Transverse colon (tissue), 4 donors: ENCODE results near the gene PRSS36. TPM values are rescaled to one million over a fixed set of nuclear protein-coding genes. Genes with fewer than 3 reads are reported as not detected.
"Not testable (repeated sequence)": the region's sequence is repeated elsewhere in the genome, so short reads cannot be mapped to it uniquely, and the experiment has no call there.

Source experiments
- DNase-seq: peaks from one replicate; pipeline ENCODE4 v3.0.0-alpha.2; 2019
- H3K27ac ChIP-seq, 4 donors: fragments of 200-600 bp; sonication (generic); 2 replicates each; pipeline ENCODE4 v1.5.1; 2016 to 2018; ENCODE audit warnings: inconsistent platforms in 4 of 4
- H3K27me3 ChIP-seq: fragments of 200-600 bp; sonication (generic); 2 replicates; pipeline ENCODE4 v1.5.1; 2017; ENCODE audit warnings: inconsistent platforms
- H3K36me3 ChIP-seq, 4 donors: fragments of 200-600 bp; sonication (generic); 2 replicates each; pipeline ENCODE4 v1.5.1; 2017 to 2019; ENCODE audit warnings: inconsistent platforms in 4 of 4
- H3K4me1 ChIP-seq, 4 donors: fragments of 200-600 bp; sonication (generic); 2 replicates each; pipeline ENCODE4 v1.5.1; 2017 to 2020; ENCODE audit warnings: inconsistent platforms in 4 of 4
- H3K4me3 ChIP-seq, 4 donors: fragments of 200-600 bp; sonication (generic); 1 replicate in 1 of 4; 2 replicates in 3 of 4; pipeline versions ENCODE4 v1.5.1 to v1.6.1; 2017 to 2019; ENCODE audit warnings: inconsistent platforms in 4 of 4
- H3K9me3 ChIP-seq, 2 donors: fragments of 200-600 bp; sonication (generic); 2 replicates each; pipeline ENCODE4 v1.5.1; 2017 to 2019; ENCODE audit warnings: inconsistent platforms in 2 of 2
- EP300 ChIP-seq: sonication (generic); formaldehyde crosslinking; IDR thresholded peaks from one replicate; pipeline ENCODE4 v1.6.1; 2017; ENCODE audit warnings: antibody characterized with exemption, low read depth
- POLR2A ChIP-seq: fragments of 450-650 bp; IDR thresholded peaks from one replicate; pipeline ENCODE4 v1.6.1; 2016; ENCODE audit warnings: antibody characterized with exemption, mild to moderate bottlenecking, moderate library complexity
- POLR2AphosphoS5 ChIP-seq, 3 donors: sonication (generic); formaldehyde crosslinking; IDR thresholded peaks; one replicate each; pipeline ENCODE4 v1.6.1; 2016; ENCODE audit warnings: antibody characterized with exemption in 3 of 3
- WGBS, 2 donors: methylation state at CpG; one replicate each; pipeline ENCODE4 v1.1.5; 2018; ENCODE audit warnings: low coverage in 1 of 2; 5-methylcytosine and 5-hydroxymethylcytosine counted together
- in situ Hi-C, 4 donors: fragments of 200-750 bp; cut with MboI; loops; one replicate each; pipeline versions ENCODE4 v1.15.0 to v1.15.1; 2017; ENCODE audit warnings: low sequenced_read_pairs in 3 of 4, low pct_ligation_motif_present in 1 of 4, low pct_unique_long_range_greater_than_20kb in 1 of 4
- intact Hi-C: fragments of 100-400 bp; cut with DNase I; formaldehyde crosslinking; loops from one replicate; pipeline ENCODE4 v1.15.1; 2023; ENCODE audit warnings: low total_unique reads
- total RNA-seq, 4 donors: library from RNA; depleted of rRNA; stranded (reverse); fragments of >200 nt; gene quantifications; one replicate each; pipeline ENCODE4 v1.1.0, GENCODE V29; 2016
- TF ChIP-seq, protein P1 (sequence below), 5 experiments: fragments of 200-600 bp in 3 of 5; fragments of 450-650 bp in 2 of 5; sonication (generic) in 3 of 5; IDR thresholded peaks; 1 replicate in 2 of 5; 2 replicates in 3 of 5; pipeline ENCODE4 v1.5.1; 2016 to 2017; ENCODE audit warnings: antibody characterized with exemption in 5 of 5, inconsistent platforms in 3 of 5, mild to moderate bottlenecking in 2 of 5, moderate library complexity in 1 of 5

PRSS36 gene
- total RNA-seq, 4 donors from 2014 or later: 8.1 to 42.3 (median 9.8) TPM; not detected in 1

GRCh38 chr16:31177136-31177535 lies 27.3 kb upstream of the PRSS36 start:
- no peaks in the 10 kb centered on the region for H3K27me3 ChIP-seq
- H3K4me1 ChIP-seq: peaks cover 11 to 22% (median 20%) of the 10 kb centered on the region in 4 donors
- no peaks in the 10 kb centered on the region for H3K9me3 ChIP-seq
- 40 to 69% methylated on average over 1 to 3 of the region's 3 CpGs for WGBS, 2 donors
- no peak overlapping the region for H3K4me3 ChIP-seq
- TF ChIP-seq EP300 (no peak), POLR2A (no peak), POLR2AphosphoS5 (IDR thresholded peaks at IDR 0.05) (no peak)
- TF ChIP-seq, protein P1, sequence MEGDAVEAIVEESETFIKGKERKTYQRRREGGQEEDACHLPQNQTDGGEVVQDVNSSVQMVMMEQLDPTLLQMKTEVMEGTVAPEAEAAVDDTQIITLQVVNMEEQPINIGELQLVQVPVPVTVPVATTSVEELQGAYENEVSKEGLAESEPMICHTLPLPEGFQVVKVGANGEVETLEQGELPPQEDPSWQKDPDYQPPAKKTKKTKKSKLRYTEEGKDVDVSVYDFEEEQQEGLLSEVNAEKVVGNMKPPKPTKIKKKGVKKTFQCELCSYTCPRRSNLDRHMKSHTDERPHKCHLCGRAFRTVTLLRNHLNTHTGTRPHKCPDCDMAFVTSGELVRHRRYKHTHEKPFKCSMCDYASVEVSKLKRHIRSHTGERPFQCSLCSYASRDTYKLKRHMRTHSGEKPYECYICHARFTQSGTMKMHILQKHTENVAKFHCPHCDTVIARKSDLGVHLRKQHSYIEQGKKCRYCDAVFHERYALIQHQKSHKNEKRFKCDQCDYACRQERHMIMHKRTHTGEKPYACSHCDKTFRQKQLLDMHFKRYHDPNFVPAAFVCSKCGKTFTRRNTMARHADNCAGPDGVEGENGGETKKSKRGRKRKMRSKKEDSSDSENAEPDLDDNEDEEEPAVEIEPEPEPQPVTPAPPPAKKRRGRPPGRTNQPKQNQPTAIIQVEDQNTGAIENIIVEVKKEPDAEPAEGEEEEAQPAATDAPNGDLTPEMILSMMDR (IDR thresholded peaks at IDR 0.05): no peak
- in situ Hi-C loops (loop anchor here in 1 of 4 donors (25.0 kb wide), 1 partner anchor 260 kb away; the partner anchor contains the start of genes COX6A2 and ZNF843), intact Hi-C loops (no loop called here)
- H3K36me3 ChIP-seq: no peaks in the 10 kb centered on the region
- no peak for DNase-seq
- no peak overlapping the region for H3K27ac ChIP-seq

DNA sequence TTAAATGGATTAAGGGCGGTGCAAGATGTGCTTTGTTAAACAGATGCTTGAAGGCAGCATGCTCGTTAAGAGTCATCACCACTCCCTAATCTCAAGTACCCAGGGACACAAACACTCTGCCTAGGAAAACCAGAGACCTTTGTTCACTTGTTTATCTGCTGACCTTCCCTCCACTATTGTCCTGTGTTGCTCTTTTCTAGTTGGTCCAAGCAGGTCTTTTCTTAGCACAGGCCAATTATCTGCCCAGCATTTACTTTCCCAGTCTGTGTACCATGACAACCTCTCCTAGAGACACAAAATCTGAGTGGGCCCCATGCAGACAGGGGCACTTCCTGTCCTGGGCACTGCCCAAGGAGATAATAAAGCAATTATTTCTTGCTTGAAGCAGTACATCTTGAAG lies 20.2 kb upstream of the PRSS36 start:
- H3K27ac ChIP-seq, H3K27me3 ChIP-seq, H3K9me3 ChIP-seq, H3K36me3 ChIP-seq, intact Hi-C loops, DNase-seq, H3K4me3 ChIP-seq, H3K4me1 ChIP-seq: not testable (repeated sequence)
- in situ Hi-C loops: loop anchor here in 1 of 4 donors (25.0 kb wide), 1 partner anchor 183 kb away; the partner anchor contains the start of gene HSD3B7
- no CpG with 5 or more reads among the region's 2 CpGs for whole genome bisulfite sequencing, 2 donors

DNA sequence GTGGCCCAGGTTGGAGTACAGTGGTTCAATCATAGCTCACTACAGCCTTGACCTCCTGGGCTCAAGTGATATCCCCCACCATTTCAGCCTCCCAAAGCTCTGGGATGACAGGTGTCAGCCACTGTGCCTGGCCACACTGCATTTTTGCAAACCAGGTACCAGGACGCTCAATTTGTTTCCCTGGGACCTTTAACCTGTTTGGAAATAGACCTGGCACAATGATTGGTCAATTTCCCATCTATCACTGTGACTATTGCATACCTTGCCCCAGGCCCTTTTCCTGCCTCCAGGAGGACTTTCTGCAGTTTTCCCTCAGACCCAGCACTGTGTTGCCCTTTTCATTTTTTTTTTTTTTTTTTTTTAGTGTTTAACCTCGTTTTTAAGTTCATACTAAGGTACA lies 19.0 kb upstream of the PRSS36 start:
- TF ChIP-seq POLR2AphosphoS5 (IDR thresholded peaks at IDR 0.05) (no peak), EP300 (no peak), POLR2A (no peak)
- TF ChIP-seq, protein P1 (IDR thresholded peaks at IDR 0.05): no peak
- Histone ChIP-seq H3K27me3 (no peaks in the 10 kb centered on the region), H3K4me3 (no peak overlapping the region), H3K4me1 (no peaks in the 10 kb centered on the region), H3K36me3 (no peaks in the 10 kb centered on the region), H3K27ac (no peak overlapping the region), H3K9me3 (no peaks in the 10 kb centered on the region)
- no peak for DNase-seq
- WGBS, 2 donors: 39 to 79% methylated on average over 2 of the region's 2 CpGs
- intact Hi-C loops (no loop called here), in situ Hi-C loops (loop anchor here in 1 of 4 donors (25.0 kb wide), 1 partner anchor 182 kb away; the partner anchor contains the start of gene HSD3B7)

GRCh38 chr16:31167315-31167714 lies 17.4 kb upstream of the PRSS36 start:
- H3K9me3 ChIP-seq: no peaks in the 10 kb centered on the region
- no peaks in the 10 kb centered on the region for H3K36me3 ChIP-seq
- no peak for DNase-seq
- TF ChIP-seq EP300: no peak
- TF ChIP-seq, protein P1 (IDR thresholded peaks at IDR 0.05): no peak
- no peak for TF ChIP-seq POLR2A
- H3K27ac ChIP-seq: no peak overlapping the region
- intact Hi-C loops: no loop called here
- in situ Hi-C loops: loop anchor here in 1 of 4 donors (25.0 kb wide), 1 partner anchor 180 kb away; the partner anchor contains the start of gene HSD3B7
- no peak overlapping the region for H3K4me3 ChIP-seq
- no peaks in the 10 kb centered on the region for H3K27me3 ChIP-seq
- no peaks in the 10 kb centered on the region for H3K4me1 ChIP-seq
- WGBS, 2 donors: 90 to 91% methylated on average over 4 to 8 of the region's 8 CpGs

GRCh38 chr16:31157136-31157535 lies 7.3 kb upstream of the PRSS36 start:
- intact Hi-C loops: no loop called here
- no peaks in the 10 kb centered on the region for H3K36me3 ChIP-seq
- no peak overlapping the region for H3K27ac ChIP-seq
- H3K4me1 ChIP-seq: peaks cover 0 to 11% (median 1%) of the 10 kb centered on the region in 4 donors
- H3K27me3 ChIP-seq: peaks cover 11% of the 10 kb centered on the region
- no peaks in the 10 kb centered on the region for H3K9me3 ChIP-seq
- no peak for TF ChIP-seq POLR2A
- no peak for TF ChIP-seq POLR2AphosphoS5 (IDR thresholded peaks at IDR 0.05)
- TF ChIP-seq, protein P1 (IDR thresholded peaks at IDR 0.05): no peak
- TF ChIP-seq EP300: no peak
- DNase-seq: peak; percentile 17
- WGBS, 2 donors: 46 to 50% methylated on average over 2 to 8 of the region's 8 CpGs
- in situ Hi-C loops: loop anchor here in 1 of 4 donors (25.0 kb wide), 1 partner anchor 170 kb away; the partner anchor contains the start of gene HSD3B7
- no peak overlapping the region for H3K4me3 ChIP-seq

DNA sequence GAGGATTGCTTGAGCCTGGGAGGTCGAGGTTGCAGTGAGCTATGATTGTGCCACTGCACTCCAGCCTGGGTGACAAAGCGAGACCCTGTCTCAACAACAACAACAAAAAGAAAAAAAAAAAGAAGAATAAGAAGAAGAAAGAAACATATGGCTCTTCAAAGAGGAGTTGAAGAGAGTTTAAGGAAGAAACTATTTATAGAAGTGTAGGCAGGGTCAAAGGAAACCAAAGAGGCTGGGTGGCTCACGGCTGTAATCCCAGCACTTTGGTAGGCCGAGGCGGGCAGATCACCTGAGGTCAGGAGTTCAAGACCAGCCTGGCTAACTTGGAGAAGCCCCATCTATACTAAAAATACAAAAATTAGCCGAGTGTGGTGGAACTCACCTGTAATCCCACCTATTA lies 1.1 kb upstream of the PRSS36 start:
- WGBS, 2 donors: 73 to 75% methylated on average over 2 to 6 of the region's 6 CpGs
- intact Hi-C loops, H3K27ac ChIP-seq, H3K4me3 ChIP-seq, H3K4me1 ChIP-seq, DNase-seq, H3K9me3 ChIP-seq, H3K36me3 ChIP-seq: not testable (repeated sequence)
- peaks cover 16% of the 10 kb centered on the region for H3K27me3 ChIP-seq
- in situ Hi-C loops: loop anchor here in 1 of 4 donors (25.0 kb wide), 1 partner anchor 164 kb away; the partner anchor contains the start of gene HSD3B7
